WTC11 (cell line): ENCODE results near the gene FAM13C. TPM values are rescaled to one million over a fixed set of nuclear protein-coding genes. Genes with fewer than 3 reads are reported as not detected.
A peak's percentile ranks its signal among the peaks of the same experiment; 100 is the strongest.

Experiments
- ATAC-seq: fragments of 200-7000 bp; cut with Tn5 transposase; 2 replicates; pipeline ENCODE4 v1.10.0; 2021; ENCODE audit warnings: mild to moderate bottlenecking, moderate library complexity
- CTCF ChIA-PET: fragments of 300-600 bp; sonication (Branson Sonifier 250); formaldehyde crosslinking; loops from one replicate; lab custom pipeline; 2021; ENCODE audit warnings: antibody characterized with exemption; lab: Charles Lee
- POLR2A ChIA-PET: fragments of 350-600 bp; sonication (Branson Sonifier 250); formaldehyde crosslinking; loops from one replicate; lab custom pipeline; 2021; ENCODE audit warnings: antibody characterized with exemption; lab: Charles Lee
- DNase-seq: peaks from one replicate; pipeline ENCODE4 v3.0.0; 2021; ENCODE audit warnings: low spot score
- H3K27ac Mint-ChIP-seq: 2 replicates; pipeline ENCODE4 v1.8.0; 2021; ENCODE audit warnings: mixed read lengths
- H3K27me3 Mint-ChIP-seq: 2 replicates; pipeline ENCODE4 v1.8.0; 2021; ENCODE audit warnings: low read depth, mild to moderate bottlenecking, moderate library complexity, mixed read lengths
- H3K36me3 Mint-ChIP-seq: 2 replicates; pipeline ENCODE4 v1.8.0; 2021; ENCODE audit warnings: mixed read lengths
- H3K4me1 Mint-ChIP-seq: 2 replicates; pipeline ENCODE4 v1.8.0; 2022; ENCODE audit warnings: mixed read lengths
- H3K4me3 Mint-ChIP-seq: 2 replicates; pipeline ENCODE4 v1.8.0; 2021; ENCODE audit warnings: mild to moderate bottlenecking, moderate library complexity, mixed read lengths
- H3K9me3 Mint-ChIP-seq: 2 replicates; pipeline ENCODE4 v1.8.0; 2021; ENCODE audit warnings: mixed read lengths
- GTF2I ChIP-seq: fragments of 250-450 bp; sonication (Bioruptor Pico); conservative IDR thresholded peaks from 2 replicates; pipeline ENCODE4 v1.4.0; 2021; ENCODE audit warnings: mild to moderate bottlenecking
- JAZF1 ChIP-seq: fragments of 250-450 bp; sonication (Bioruptor Pico); IDR thresholded peaks from 2 replicates; pipeline ENCODE4 v1.9.0; 2021; ENCODE audit warnings: moderate library complexity, mild to moderate bottlenecking, inconsistent platforms
- JUN ChIP-seq: sonication (generic); formaldehyde crosslinking; IDR thresholded peaks from 2 replicates; pipeline ENCODE4 v1.8.0; 2023; ENCODE audit warnings: mild to moderate bottlenecking, missing genetic modification reagents
- KAT7 ChIP-seq: sonication (generic); formaldehyde crosslinking; IDR thresholded peaks from 2 replicates; pipeline ENCODE4 v1.8.1; 2023; ENCODE audit warnings: missing genetic modification reagents, mild to moderate bottlenecking, borderline replicate concordance
- NR1H2 ChIP-seq: sonication (generic); formaldehyde crosslinking; IDR thresholded peaks from 2 replicates; pipeline ENCODE4 v1.9.0; 2021; ENCODE audit warnings: mild to moderate bottlenecking, moderate library complexity, missing genetic modification reagents
- OVOL2 ChIP-seq: fragments of 250-450 bp; sonication (Bioruptor Pico); IDR thresholded peaks from 2 replicates; pipeline ENCODE4 v1.9.0; 2021; ENCODE audit warnings: mild to moderate bottlenecking, borderline replicate concordance
- TP53 ChIP-seq: sonication (generic); formaldehyde crosslinking; IDR thresholded peaks from 2 replicates; pipeline ENCODE4 v1.8.1; 2023; ENCODE audit warnings: mild to moderate bottlenecking, missing genetic modification reagents
- ZNF219 ChIP-seq: sonication (generic); formaldehyde crosslinking; IDR thresholded peaks from 2 replicates; pipeline ENCODE4 v1.8.0; 2023; ENCODE audit warnings: missing genetic modification reagents, mild to moderate bottlenecking, borderline replicate concordance
- total RNA-seq: library from RNA; stranded (reverse); gene quantifications from 3 replicates; pipeline ENCODE4 v1.2.3, GENCODE V29; 2021
- TF ChIP-seq, protein P1 (sequence below): sonication (generic); formaldehyde crosslinking; IDR thresholded peaks from 2 replicates; pipeline ENCODE4 v1.8.1; 2023; ENCODE audit warnings: mild to moderate bottlenecking, moderate library complexity, missing genetic modification reagents
- TF ChIP-seq, protein P2 (sequence below): sonication (generic); formaldehyde crosslinking; IDR thresholded peaks from 2 replicates; pipeline ENCODE4 v1.8.0; 2022; ENCODE audit warnings: mild to moderate bottlenecking, missing genetic modification reagents
- TF ChIP-seq, protein P3 (sequence below): sonication (generic); formaldehyde crosslinking; IDR thresholded peaks from 2 replicates; pipeline ENCODE4 v1.8.0; 2023; ENCODE audit warnings: mild to moderate bottlenecking, missing genetic modification reagents
- TF ChIP-seq, protein P4 (sequence below): sonication (generic); formaldehyde crosslinking; conservative IDR thresholded peaks from 2 replicates; pipeline ENCODE4 v1.8.1; 2022; ENCODE audit warnings: mild to moderate bottlenecking, missing genetic modification reagents
- TF ChIP-seq, protein P5 (sequence below): fragments of 200-600 bp; IDR thresholded peaks from 2 replicates; pipeline ENCODE4 v1.8.0; 2022; ENCODE audit warnings: antibody characterized with exemption
- TF ChIP-seq, protein P6 (sequence below): sonication (generic); formaldehyde crosslinking; IDR thresholded peaks from 2 replicates; pipeline ENCODE4 v1.8.1; 2022; ENCODE audit warnings: missing genetic modification reagents, borderline replicate concordance
- TF ChIP-seq, protein P7 (sequence below): fragments of 250-450 bp; sonication (Bioruptor Pico); conservative IDR thresholded peaks from 2 replicates; pipeline ENCODE4 v1.9.0; 2021; ENCODE audit warnings: mild to moderate bottlenecking

The FAM13C gene
- total RNA-seq, 1 experiment from 2014 or later: 1.5 TPM

DNA sequence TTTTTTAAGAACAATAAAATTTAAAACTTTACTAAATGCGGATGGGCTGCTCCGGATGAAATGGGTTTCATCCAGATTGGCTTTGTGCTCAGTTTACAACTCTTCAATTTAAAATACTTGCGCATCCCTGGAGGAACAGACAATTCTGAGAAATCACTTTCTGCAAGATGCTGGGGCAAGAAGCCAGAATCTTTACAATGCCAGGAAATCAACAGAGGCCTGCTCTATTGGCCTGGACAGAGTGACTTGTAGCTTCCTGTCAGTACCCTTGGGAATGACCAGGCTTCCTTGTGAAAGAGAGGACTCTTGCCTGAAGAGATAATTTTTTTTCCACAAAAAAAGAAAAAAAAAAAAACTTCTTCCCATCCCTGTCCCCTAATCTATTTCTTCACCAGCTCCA lies 3.9 kb upstream of the FAM13C start (continued):
- TF ChIP-seq, protein P1, sequence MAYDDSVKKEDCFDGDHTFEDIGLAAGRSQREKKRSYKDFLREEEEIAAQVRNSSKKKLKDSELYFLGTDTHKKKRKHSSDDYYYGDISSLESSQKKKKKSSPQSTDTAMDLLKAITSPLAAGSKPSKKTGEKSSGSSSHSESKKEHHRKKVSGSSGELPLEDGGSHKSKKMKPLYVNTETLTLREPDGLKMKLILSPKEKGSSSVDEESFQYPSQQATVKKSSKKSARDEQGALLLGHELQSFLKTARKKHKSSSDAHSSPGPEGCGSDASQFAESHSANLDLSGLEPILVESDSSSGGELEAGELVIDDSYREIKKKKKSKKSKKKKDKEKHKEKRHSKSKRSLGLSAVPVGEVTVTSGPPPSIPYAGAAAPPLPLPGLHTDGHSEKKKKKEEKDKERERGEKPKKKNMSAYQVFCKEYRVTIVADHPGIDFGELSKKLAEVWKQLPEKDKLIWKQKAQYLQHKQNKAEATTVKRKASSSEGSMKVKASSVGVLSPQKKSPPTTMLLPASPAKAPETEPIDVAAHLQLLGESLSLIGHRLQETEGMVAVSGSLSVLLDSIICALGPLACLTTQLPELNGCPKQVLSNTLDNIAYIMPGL (CRISPR knock-in tag): no peak
- TF ChIP-seq JUN (CRISPR knock-in tag): no peak
- TF ChIP-seq, protein P2, sequence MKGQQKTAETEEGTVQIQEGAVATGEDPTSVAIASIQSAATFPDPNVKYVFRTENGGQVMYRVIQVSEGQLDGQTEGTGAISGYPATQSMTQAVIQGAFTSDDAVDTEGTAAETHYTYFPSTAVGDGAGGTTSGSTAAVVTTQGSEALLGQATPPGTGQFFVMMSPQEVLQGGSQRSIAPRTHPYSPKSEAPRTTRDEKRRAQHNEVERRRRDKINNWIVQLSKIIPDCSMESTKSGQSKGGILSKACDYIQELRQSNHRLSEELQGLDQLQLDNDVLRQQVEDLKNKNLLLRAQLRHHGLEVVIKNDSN (CRISPR knock-in tag): no peak
- TF ChIP-seq, all 79 proteins: peak for 0

DNA sequence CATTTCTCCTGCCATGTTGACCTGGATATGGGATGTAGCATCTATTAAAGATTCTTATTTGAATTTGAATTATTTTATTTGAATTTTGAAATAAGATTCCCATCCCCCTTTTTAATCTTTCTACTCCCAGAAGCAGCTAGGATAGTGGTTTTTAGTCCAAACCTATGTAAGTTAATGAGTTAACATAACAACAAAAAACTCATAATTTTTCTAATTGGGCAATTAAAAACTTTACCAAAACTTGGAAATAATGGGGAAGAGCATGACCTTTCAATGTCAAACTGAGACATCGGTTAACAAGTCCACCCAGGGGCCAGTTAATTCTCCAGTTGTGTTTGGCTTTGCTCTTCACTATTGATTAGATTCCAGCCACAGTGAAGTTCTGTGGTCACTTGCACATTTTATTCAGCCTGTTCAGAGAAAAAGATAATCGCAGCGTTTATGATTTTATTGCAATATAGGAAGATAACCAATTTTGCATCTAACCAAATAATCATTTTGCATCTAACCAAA lies 1.2 kb upstream of the FAM13C start:
- no peak overlapping the region for H3K27ac Mint-ChIP-seq
- TF ChIP-seq, protein P1 (CRISPR knock-in tag): no peak
- TF ChIP-seq NR1H2 (no peak), TP53 (no peak), OVOL2 (CRISPR knock-in tag) (no peak)
- TF ChIP-seq, protein P3, sequence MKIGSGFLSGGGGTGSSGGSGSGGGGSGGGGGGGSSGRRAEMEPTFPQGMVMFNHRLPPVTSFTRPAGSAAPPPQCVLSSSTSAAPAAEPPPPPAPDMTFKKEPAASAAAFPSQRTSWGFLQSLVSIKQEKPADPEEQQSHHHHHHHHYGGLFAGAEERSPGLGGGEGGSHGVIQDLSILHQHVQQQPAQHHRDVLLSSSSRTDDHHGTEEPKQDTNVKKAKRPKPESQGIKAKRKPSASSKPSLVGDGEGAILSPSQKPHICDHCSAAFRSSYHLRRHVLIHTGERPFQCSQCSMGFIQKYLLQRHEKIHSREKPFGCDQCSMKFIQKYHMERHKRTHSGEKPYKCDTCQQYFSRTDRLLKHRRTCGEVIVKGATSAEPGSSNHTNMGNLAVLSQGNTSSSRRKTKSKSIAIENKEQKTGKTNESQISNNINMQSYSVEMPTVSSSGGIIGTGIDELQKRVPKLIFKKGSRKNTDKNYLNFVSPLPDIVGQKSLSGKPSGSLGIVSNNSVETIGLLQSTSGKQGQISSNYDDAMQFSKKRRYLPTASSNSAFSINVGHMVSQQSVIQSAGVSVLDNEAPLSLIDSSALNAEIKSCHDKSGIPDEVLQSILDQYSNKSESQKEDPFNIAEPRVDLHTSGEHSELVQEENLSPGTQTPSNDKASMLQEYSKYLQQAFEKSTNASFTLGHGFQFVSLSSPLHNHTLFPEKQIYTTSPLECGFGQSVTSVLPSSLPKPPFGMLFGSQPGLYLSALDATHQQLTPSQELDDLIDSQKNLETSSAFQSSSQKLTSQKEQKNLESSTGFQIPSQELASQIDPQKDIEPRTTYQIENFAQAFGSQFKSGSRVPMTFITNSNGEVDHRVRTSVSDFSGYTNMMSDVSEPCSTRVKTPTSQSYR (CRISPR knock-in tag): no peak
- TF ChIP-seq, protein P4, sequence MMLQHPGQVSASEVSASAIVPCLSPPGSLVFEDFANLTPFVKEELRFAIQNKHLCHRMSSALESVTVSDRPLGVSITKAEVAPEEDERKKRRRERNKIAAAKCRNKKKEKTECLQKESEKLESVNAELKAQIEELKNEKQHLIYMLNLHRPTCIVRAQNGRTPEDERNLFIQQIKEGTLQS (CRISPR knock-in tag): no peak
- TF ChIP-seq, protein P5, sequence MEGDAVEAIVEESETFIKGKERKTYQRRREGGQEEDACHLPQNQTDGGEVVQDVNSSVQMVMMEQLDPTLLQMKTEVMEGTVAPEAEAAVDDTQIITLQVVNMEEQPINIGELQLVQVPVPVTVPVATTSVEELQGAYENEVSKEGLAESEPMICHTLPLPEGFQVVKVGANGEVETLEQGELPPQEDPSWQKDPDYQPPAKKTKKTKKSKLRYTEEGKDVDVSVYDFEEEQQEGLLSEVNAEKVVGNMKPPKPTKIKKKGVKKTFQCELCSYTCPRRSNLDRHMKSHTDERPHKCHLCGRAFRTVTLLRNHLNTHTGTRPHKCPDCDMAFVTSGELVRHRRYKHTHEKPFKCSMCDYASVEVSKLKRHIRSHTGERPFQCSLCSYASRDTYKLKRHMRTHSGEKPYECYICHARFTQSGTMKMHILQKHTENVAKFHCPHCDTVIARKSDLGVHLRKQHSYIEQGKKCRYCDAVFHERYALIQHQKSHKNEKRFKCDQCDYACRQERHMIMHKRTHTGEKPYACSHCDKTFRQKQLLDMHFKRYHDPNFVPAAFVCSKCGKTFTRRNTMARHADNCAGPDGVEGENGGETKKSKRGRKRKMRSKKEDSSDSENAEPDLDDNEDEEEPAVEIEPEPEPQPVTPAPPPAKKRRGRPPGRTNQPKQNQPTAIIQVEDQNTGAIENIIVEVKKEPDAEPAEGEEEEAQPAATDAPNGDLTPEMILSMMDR: no peak
- TF ChIP-seq, protein P6, sequence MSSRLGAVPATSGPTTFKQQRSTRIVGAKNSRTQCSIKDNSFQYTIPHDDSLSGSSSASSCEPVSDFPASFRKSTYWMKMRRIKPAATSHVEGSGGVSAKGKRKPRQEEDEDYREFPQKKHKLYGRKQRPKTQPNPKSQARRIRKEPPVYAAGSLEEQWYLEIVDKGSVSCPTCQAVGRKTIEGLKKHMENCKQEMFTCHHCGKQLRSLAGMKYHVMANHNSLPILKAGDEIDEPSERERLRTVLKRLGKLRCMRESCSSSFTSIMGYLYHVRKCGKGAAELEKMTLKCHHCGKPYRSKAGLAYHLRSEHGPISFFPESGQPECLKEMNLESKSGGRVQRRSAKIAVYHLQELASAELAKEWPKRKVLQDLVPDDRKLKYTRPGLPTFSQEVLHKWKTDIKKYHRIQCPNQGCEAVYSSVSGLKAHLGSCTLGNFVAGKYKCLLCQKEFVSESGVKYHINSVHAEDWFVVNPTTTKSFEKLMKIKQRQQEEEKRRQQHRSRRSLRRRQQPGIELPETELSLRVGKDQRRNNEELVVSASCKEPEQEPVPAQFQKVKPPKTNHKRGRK (CRISPR knock-in tag): no peak

DNA sequence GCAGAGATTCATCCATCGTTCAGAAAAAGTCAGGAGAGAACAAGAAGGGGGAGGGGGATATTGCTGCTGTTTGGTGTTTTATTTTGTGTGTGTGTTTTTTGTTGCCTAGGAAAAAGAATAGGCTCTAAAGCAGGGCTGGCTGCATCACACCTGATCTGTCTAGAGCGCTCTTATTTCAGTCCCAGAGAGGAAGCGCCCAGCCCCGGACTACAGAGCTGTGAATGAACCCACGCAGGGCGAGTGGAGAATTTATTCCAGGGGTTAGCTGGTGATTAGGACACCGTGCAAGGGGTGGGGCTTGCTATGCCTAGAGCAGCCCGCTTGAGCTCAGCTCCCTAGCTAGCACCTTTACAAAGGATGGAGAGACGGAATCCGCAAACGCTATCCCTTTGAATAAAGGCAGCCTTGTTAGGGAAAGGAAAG lies 621 bp upstream of the FAM13C start:
- H3K27ac Mint-ChIP-seq: no peak overlapping the region
- peak overlapping the region; percentile 79 for H3K4me3 Mint-ChIP-seq
- H3K4me1 Mint-ChIP-seq: peaks cover 11% of the 10 kb centered on the region
- DNase-seq (peak; percentile 56), ATAC-seq (peak; percentile 83)
- CTCF ChIA-PET: interaction anchor here (1.6 kb wide), 1 partner anchor 102 kb away, joined by 4 read pairs; no protein-coding TSS in a partner anchor
- peaks cover 34% of the 10 kb centered on the region for H3K27me3 Mint-ChIP-seq
- no peaks in the 10 kb centered on the region for H3K9me3 Mint-ChIP-seq
- POLR2A ChIA-PET: interaction anchor here (1.4 kb wide), 1 partner anchor 26 kb away, joined by 3 read pairs; no protein-coding TSS in a partner anchor
- H3K36me3 Mint-ChIP-seq: no peaks in the 10 kb centered on the region
- TF ChIP-seq JAZF1 (CRISPR knock-in tag) (no peak), ZNF219 (CRISPR knock-in tag) (no peak), KAT7 (CRISPR knock-in tag) (no peak), GTF2I (no peak)
- TF ChIP-seq, protein P3 (CRISPR knock-in tag): no peak
- TF ChIP-seq, protein P7, sequence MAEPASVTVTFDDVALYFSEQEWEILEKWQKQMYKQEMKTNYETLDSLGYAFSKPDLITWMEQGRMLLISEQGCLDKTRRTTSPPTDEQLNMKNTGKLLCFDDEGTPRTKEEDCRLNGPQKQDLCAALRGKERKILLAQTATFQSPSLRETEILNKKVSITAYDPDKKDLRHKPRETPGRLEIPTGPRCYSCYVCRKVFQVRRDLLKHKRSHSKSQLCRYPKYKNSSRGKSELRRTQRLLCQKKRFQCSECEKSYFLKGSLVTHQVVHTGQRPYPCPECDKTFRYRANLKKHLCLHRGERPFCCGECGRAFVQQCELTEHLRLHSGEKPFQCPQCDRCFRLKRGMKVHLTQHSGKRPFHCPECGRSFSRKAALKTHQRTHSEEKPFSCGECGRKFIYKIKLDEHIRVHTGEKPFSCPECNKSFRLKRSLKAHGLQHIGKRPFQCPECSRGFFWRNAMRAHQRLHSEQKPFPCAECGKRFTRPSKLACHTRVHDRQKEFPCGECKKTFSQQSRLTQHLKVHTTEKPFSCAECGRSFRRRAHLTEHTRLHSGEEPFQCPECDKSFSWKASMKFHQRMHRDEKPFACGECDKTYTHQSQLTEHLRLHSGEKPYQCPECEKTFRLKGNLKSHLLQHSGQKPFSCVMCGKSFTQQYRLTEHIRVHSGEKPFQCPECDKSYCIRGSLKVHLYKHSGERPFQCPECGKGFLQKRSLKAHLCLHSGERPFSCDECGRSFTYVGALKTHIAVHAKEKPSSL (CRISPR knock-in tag): no peak

More for the DNA sequence above, 1.2 kb upstream of the FAM13C start:
- H3K4me1 Mint-ChIP-seq: peaks cover 11% of the 10 kb centered on the region
- ATAC-seq (no peak), DNase-seq (no peak)
- no peaks in the 10 kb centered on the region for H3K9me3 Mint-ChIP-seq
- peaks cover 34% of the 10 kb centered on the region for H3K27me3 Mint-ChIP-seq
- ChIA-PET CTCF (interaction anchor here (1.6 kb wide), 1 partner anchor 102 kb away, joined by 4 read pairs; no protein-coding TSS in a partner anchor), POLR2A (no interaction called here)
- H3K4me3 Mint-ChIP-seq: peak overlapping the region; percentile 79; the same call in 1 of the 2 replicates
- no peaks in the 10 kb centered on the region for H3K36me3 Mint-ChIP-seq
